Suprapubic skin (tissue), 4 donors: Measurements from ENCODE around the gene SV2C.

ENCODE experiments used
- CTCF ChIP-seq, 2 donors: fragments of 200-600 bp in 1 of 2; fragments of 450-650 bp in 1 of 2; sonication (generic) in 1 of 2; IDR thresholded peaks; one replicate each; pipeline ENCODE4 v1.5.1; 2016 to 2019; ENCODE audit warnings: antibody characterized with exemption in 2 of 2, mild to moderate bottlenecking in 1 of 2, moderate library complexity in 1 of 2
- EP300 ChIP-seq: sonication (generic); formaldehyde crosslinking; IDR thresholded peaks from one replicate; pipeline ENCODE4 v1.6.1; 2017; ENCODE audit warnings: antibody characterized with exemption
- POLR2A ChIP-seq, 2 donors: fragments of 450-650 bp; IDR thresholded peaks; one replicate each; pipeline ENCODE4 v1.6.1; 2017; ENCODE audit warnings: antibody characterized with exemption in 2 of 2, mild to moderate bottlenecking in 2 of 2, moderate library complexity in 2 of 2
- POLR2AphosphoS5 ChIP-seq, 3 donors: sonication (generic); formaldehyde crosslinking; IDR thresholded peaks; one replicate each; pipeline ENCODE4 v1.6.1; 2017; ENCODE audit warnings: antibody characterized with exemption in 3 of 3

GRCh38 chr5:76384705-76385104, 301.5 kb downstream of the SV2C start:
- TF ChIP-seq POLR2AphosphoS5 (IDR thresholded peaks at IDR 0.05), result no peak
- no peak for TF ChIP-seq CTCF (IDR thresholded peaks at IDR 0.05)
- no peak for TF ChIP-seq EP300
- TF ChIP-seq POLR2A (IDR thresholded peaks at IDR 0.05), result no peak
